Prostate gland (tissue), 2 donors: ENCODE data around the gene BMAL1. TPM values are rescaled to one million over a fixed set of nuclear protein-coding genes. Genes with fewer than 3 reads are reported as not detected.

Experiments
- DNase-seq: peaks from one replicate; pipeline ENCODE4 v3.0.0-alpha.2; 2019; ENCODE audit warnings: low spot score
- H3K27ac ChIP-seq, 2 donors: fragments of 200-600 bp; sonication (generic); 2 replicates each; pipeline ENCODE4 v1.5.1; 2017 to 2019
- H3K27me3 ChIP-seq: fragments of 200-600 bp; sonication (generic); replicated peaks from 2 replicates; pipeline ENCODE4 v1.5.1; 2019; ENCODE audit not compliant: insufficient read depth
- H3K36me3 ChIP-seq, 2 donors: fragments of 200-600 bp; sonication (generic); 1 replicate in 1 of 2; 2 replicates in 1 of 2; pipeline versions ENCODE4 v1.5.1 to v1.8.1; 2017 to 2019
- H3K4me1 ChIP-seq: fragments of 200-600 bp; sonication (generic); replicated peaks from 2 replicates; pipeline ENCODE4 v1.5.1; 2019
- H3K4me3 ChIP-seq, 2 donors: fragments of 200-600 bp; sonication (generic); 2 replicates each; pipeline ENCODE4 v1.5.1; 2017 to 2019
- H3K9me3 ChIP-seq: fragments of 200-600 bp; sonication (generic); 2 replicates; pipeline ENCODE4 v1.5.1; 2017
- POLR2A ChIP-seq: fragments of 450-650 bp; IDR thresholded peaks from one replicate; pipeline ENCODE4 v1.6.1; 2016; ENCODE audit warnings: antibody characterized with exemption, mild to moderate bottlenecking
- POLR2AphosphoS5 ChIP-seq: sonication (generic); formaldehyde crosslinking; IDR thresholded peaks from one replicate; pipeline ENCODE4 v1.6.1; 2017; ENCODE audit warnings: antibody characterized with exemption
- WGBS: methylation state at CpG from one replicate; pipeline ENCODE4 v1.1.5; 2018; 5-methylcytosine and 5-hydroxymethylcytosine counted together
- intact Hi-C: fragments of 100-400 bp; cut with DNase I; formaldehyde crosslinking; loops from one replicate; pipeline ENCODE4 v1.14.2; 2022
- total RNA-seq, 2 donors: library from RNA; depleted of rRNA; stranded (reverse); fragments of >200 nt; gene quantifications; one replicate each; pipeline ENCODE4 v1.1.0, GENCODE V29; 2016
- TF ChIP-seq, protein P1 (sequence below), 4 experiments: fragments of 200-600 bp in 2 of 4; fragments of 450-650 bp in 2 of 4; sonication (generic) in 2 of 4; IDR thresholded peaks; 1 replicate in 3 of 4; 2 replicates in 1 of 4; pipeline ENCODE4 v1.5.1; 2016 to 2019; ENCODE audit warnings: antibody characterized with exemption in 4 of 4, mild to moderate bottlenecking in 2 of 4, moderate library complexity in 2 of 4

Gene BMAL1
- total RNA-seq, 2 donors from 2014 or later: 19.4 to 38.1 TPM

DNA sequence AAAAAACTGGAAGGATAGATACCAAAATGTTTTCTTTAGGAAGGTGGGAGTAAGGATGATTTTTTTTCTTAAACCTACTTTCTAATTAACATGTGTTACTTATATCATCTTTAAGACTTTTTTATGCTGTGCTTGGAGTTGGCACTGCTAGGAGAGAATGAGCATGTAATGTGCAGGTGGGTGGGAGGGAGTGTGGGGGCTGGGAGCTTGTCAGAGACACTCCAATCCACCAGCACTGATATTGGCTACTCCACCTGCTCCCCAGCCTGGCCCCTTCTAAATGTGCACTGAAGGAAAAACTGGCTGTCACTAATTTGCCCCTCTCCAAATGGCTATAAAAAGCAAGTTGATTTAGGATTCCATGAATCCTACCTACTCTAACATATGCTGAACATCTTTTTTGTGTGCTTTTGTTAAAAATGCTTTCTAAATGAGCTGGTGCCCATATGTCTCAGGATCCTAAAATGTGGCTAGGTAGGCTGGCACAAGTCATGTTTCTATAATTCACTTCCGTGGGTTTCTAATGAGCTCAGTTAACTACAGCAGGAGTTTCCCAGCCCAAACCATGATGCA is 44.3 kb upstream of the BMAL1 start:
- Histone ChIP-seq H3K4me1 (no peaks in the 10 kb centered on the region), H3K36me3 (no peaks in the 10 kb centered on the region), H3K4me3 (no peak overlapping the region), H3K27me3 (no peaks in the 10 kb centered on the region), H3K27ac (no peak overlapping the region), H3K9me3 (no peaks in the 10 kb centered on the region)
- 89% methylated on average over 1 of the region's 1 CpG for WGBS
- intact Hi-C loops: no loop called here
- DNase-seq: no peak
- TF ChIP-seq POLR2AphosphoS5 (no peak), POLR2A (no peak)
- TF ChIP-seq, protein P1, sequence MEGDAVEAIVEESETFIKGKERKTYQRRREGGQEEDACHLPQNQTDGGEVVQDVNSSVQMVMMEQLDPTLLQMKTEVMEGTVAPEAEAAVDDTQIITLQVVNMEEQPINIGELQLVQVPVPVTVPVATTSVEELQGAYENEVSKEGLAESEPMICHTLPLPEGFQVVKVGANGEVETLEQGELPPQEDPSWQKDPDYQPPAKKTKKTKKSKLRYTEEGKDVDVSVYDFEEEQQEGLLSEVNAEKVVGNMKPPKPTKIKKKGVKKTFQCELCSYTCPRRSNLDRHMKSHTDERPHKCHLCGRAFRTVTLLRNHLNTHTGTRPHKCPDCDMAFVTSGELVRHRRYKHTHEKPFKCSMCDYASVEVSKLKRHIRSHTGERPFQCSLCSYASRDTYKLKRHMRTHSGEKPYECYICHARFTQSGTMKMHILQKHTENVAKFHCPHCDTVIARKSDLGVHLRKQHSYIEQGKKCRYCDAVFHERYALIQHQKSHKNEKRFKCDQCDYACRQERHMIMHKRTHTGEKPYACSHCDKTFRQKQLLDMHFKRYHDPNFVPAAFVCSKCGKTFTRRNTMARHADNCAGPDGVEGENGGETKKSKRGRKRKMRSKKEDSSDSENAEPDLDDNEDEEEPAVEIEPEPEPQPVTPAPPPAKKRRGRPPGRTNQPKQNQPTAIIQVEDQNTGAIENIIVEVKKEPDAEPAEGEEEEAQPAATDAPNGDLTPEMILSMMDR (IDR thresholded peaks at IDR 0.05): no peak

DNA sequence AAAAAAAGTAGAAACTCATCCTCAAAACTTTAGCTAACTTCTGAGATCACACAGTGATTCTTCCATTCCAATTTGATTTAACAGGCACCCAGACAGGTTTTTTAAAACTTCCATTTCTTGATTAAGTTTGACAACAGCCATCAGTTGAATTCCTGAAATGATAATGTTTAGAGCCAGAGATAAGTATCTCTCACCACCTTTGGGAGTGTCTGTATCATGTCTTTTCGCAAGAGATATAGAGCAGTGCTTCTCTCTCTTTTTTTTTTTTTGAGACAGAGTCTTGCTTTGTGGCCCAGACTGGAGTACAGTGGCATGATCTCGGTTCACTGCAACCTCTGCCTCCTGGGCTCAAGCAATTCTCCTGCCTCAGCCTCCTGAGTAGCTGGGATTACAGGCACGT is 41.7 kb upstream of the BMAL1 start:
- Histone ChIP-seq H3K9me3 (no peaks in the 10 kb centered on the region), H3K4me1 (no peaks in the 10 kb centered on the region), H3K36me3 (no peaks in the 10 kb centered on the region), H3K4me3 (no peak overlapping the region), H3K27me3 (no peaks in the 10 kb centered on the region), H3K27ac (no peak overlapping the region)
- intact Hi-C loops: no loop called here
- WGBS: 93% methylated on average over 3 of the region's 3 CpGs
- TF ChIP-seq, protein P1 (IDR thresholded peaks at IDR 0.05): no peak
- no peak for TF ChIP-seq POLR2AphosphoS5
- no peak for TF ChIP-seq POLR2A
- no peak for DNase-seq

DNA sequence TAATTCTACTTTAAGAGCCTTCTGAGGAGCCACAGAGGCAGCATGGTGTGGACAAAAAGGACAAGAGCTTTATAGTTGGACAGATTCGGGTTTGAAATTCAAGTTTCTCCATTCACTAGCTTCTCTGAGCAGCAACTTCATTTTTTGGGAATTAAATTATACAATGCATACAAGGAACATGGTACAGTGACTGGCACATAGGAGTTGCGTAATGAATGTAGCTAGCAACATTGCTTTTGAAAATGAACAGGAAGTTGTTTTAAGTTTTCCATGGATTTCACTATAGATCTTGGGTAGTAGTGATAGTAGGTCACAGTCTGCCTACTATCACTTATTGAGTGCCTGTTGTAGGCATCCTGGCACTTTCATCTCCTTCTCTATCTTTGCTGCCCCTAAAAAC is 41.0 kb upstream of the BMAL1 start:
- no peaks in the 10 kb centered on the region for H3K36me3 ChIP-seq
- H3K4me3 ChIP-seq: no peak overlapping the region
- H3K4me1 ChIP-seq: no peaks in the 10 kb centered on the region
- H3K27me3 ChIP-seq: no peaks in the 10 kb centered on the region
- H3K9me3 ChIP-seq: no peaks in the 10 kb centered on the region
- H3K27ac ChIP-seq: no peak overlapping the region
- intact Hi-C loops: no loop called here
- 50% methylated on average over 2 of the region's 2 CpGs for WGBS
- DNase-seq: no peak
- TF ChIP-seq POLR2AphosphoS5: no peak

DNA sequence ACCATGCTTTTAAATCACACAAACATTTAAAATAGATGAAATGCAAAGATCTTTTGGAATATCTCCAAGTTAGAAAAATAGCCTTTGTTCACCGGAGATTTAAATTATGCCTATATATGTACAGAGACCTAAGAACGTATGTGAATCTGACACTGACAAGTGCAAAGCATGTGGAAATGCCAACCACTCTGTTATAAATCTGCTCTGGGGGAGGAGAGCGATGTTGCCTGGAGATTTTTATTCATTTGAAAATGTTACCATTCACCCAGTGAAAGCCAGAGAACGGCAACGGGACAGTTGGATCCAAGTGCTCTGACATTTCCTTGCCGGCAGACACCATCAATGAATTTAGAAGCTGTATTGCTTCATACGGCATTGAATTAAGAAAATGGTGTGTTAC is 39.8 kb upstream of the BMAL1 start:
- H3K27me3 ChIP-seq: no peaks in the 10 kb centered on the region
- no peaks in the 10 kb centered on the region for H3K9me3 ChIP-seq
- H3K4me1 ChIP-seq: no peaks in the 10 kb centered on the region
- TF ChIP-seq, protein P1 (IDR thresholded peaks at IDR 0.05): no peak
- TF ChIP-seq POLR2A (no peak), POLR2AphosphoS5 (no peak)
- H3K27ac ChIP-seq: no peak overlapping the region
- no peak overlapping the region for H3K4me3 ChIP-seq
- intact Hi-C loops: no loop called here
- DNase-seq: no peak
- H3K36me3 ChIP-seq: no peaks in the 10 kb centered on the region
- WGBS: 76% methylated on average over 7 of the region's 7 CpGs

DNA sequence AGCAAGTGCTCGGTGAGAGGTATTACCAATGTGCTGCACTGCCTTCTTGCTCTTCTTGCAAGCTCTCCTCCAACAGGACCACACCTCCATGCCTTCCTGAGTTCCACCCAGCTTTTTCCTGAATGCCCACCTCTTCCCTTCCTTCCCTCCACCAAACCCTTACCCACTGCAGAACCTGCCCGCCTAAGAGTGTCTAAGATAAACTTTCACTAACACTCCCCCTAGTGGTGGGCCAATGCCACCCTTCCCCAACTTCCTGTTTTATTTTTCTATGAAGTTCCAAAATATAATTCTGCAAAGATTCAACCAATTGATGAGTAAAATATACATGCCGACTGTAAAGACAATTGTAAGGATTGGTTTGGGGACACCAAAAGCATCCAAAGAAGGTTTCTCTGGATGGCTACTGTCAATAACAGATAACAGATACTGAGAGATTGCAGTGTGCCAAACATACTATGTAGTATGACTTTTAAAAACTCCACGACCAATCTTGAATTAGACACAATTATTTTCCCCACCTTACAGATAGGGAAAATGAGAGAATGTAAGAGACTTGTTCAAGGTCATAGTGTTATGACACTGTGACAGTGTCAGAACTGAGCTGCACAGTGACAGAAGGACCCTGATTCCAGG is 38.6 kb upstream of the BMAL1 start:
- Histone ChIP-seq H3K9me3 (no peaks in the 10 kb centered on the region), H3K27ac (no peak overlapping the region), H3K36me3 (no peaks in the 10 kb centered on the region), H3K4me3 (no peak overlapping the region), H3K4me1 (no peaks in the 10 kb centered on the region), H3K27me3 (no peaks in the 10 kb centered on the region)
- no peak for TF ChIP-seq POLR2A
- TF ChIP-seq, protein P1 (IDR thresholded peaks at IDR 0.05): peak; percentile 50 to 64 (median 58)
- TF ChIP-seq POLR2AphosphoS5: no peak
- intact Hi-C loops: no loop called here
- DNase-seq: no peak
- WGBS: 53% methylated on average over 4 of the region's 4 CpGs
